ENCODE measurements around the gene CD82.

GRCh38 chr11:44629732-44630345 is 64.4 kb downstream of the CD82 start:
- no peak for TF ChIP-seq POLR2A (IDR thresholded peaks at IDR 0.05)
- TF ChIP-seq CTCF (IDR thresholded peaks at IDR 0.05), result no peak
- no peak for TF ChIP-seq POLR2AphosphoS5 (IDR thresholded peaks at IDR 0.05)

All from breast epithelium (tissue), 3 donors.